Sigmoid colon (tissue), 7 donors: ENCODE measurements around the gene FBLN2. TPM values are rescaled to one million over a fixed set of nuclear protein-coding genes. Genes with fewer than 3 reads are reported as not detected.

ENCODE experiments used
- DNase-seq: peaks from one replicate; pipeline ENCODE4 v3.0.0-alpha.2; 2019
- H3K27ac ChIP-seq, 4 donors: fragments of 200-600 bp; sonication (generic); one replicate each; pipeline ENCODE4 v1.5.1; 2016 to 2019; ENCODE audit warnings: mild to moderate bottlenecking in 1 of 4
- H3K27me3 ChIP-seq, 3 donors: fragments of 200-600 bp; sonication (generic); one replicate each; pipeline ENCODE4 v1.5.1; 2019; ENCODE audit warnings: mild to moderate bottlenecking in 1 of 3
- H3K36me3 ChIP-seq, 4 donors: fragments of 200-600 bp; sonication (generic); one replicate each; pipeline ENCODE4 v1.5.1; 2016 to 2019
- H3K4me1 ChIP-seq, 4 donors: fragments of 200-600 bp; sonication (generic); one replicate each; pipeline ENCODE4 v1.5.1; 2017 to 2019
- H3K4me3 ChIP-seq, 4 donors: fragments of 200-600 bp; sonication (generic); one replicate each; pipeline ENCODE4 v1.5.1; 2017 to 2019; ENCODE audit warnings: mild to moderate bottlenecking in 2 of 4, moderate library complexity in 1 of 4
- H3K9me3 ChIP-seq, 4 donors: fragments of 200-600 bp in 3 of 4; sonication (generic) in 3 of 4; one replicate each; pipeline versions ENCODE4 v1.5.1 to v1.6.1; 2013 to 2019
- EP300 ChIP-seq, 4 donors: sonication (generic); formaldehyde crosslinking; IDR thresholded peaks; one replicate each; pipeline ENCODE4 v1.6.1; 2017; ENCODE audit warnings: antibody characterized with exemption in 4 of 4
- POLR2A ChIP-seq, 2 donors: fragments of 450-650 bp; IDR thresholded peaks; one replicate each; pipeline ENCODE4 v1.6.1; 2016; ENCODE audit warnings: antibody characterized with exemption in 2 of 2, mild to moderate bottlenecking in 2 of 2, moderate library complexity in 2 of 2
- POLR2AphosphoS5 ChIP-seq, 4 donors: sonication (generic); formaldehyde crosslinking; IDR thresholded peaks; one replicate each; pipeline ENCODE4 v1.6.1; 2017; ENCODE audit warnings: antibody characterized with exemption in 4 of 4
- WGBS, 2 donors: extraction: QIAGEN DNeasy Blood & Tissue Kit; methylation state at CpG; one replicate each; pipeline ENCODE4 v1.1.7; 2013; 5-methylcytosine and 5-hydroxymethylcytosine counted together
- intact Hi-C: fragments of 100-400 bp; cut with DNase I; formaldehyde crosslinking; loops from one replicate; pipeline ENCODE4 v1.15.1; 2023
- polyA plus RNA-seq, 3 donors: library from polyadenylated mRNA; stranded (reverse); fragments of 200-250 nt; gene quantifications; one replicate each; pipeline ENCODE4 v1.2.3, GENCODE V29; 2013
- total RNA-seq, 4 donors: library from RNA; depleted of rRNA; stranded (reverse); fragments of >200 nt; gene quantifications; one replicate each; pipeline ENCODE4 v1.1.0, GENCODE V29; 2016
- TF ChIP-seq, protein P1 (sequence below), 4 experiments: fragments of 450-650 bp in 3 of 4; fragments of 200-600 bp in 1 of 4; IDR thresholded peaks; one replicate each; pipeline ENCODE4 v1.5.1; 2016 to 2019; ENCODE audit warnings: antibody characterized with exemption in 4 of 4, mild to moderate bottlenecking in 3 of 4, moderate library complexity in 2 of 4
- donor health status: healthy with polysubstance abuse.
- donor health status: Bipolar disorder and iron deficiency.
- donor health status: healthy.

The FBLN2 gene
- total and polyA plus RNA-seq, 7 donors = 1.2 to 134 (median 18.7) TPM

DNA sequence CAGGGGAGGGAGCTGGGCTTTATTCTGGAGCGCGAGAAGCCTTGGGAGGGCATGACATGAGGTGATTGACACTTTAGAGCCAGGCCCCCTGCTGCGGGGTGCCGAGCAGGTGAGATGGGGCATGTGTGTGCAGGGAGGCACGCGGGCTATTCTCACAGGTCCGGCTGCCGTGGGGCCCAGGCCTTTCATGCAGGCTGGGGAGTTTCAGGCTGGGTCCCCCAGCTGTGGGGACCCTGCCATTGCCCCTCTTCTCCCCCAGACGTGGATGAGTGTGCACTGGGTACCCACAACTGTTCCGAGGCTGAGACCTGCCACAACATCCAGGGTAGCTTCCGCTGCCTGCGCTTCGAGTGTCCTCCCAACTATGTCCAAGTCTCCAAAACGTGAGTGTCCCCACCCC is 87.3 kb downstream of the FBLN2 start:
- Histone ChIP-seq H3K9me3 (no peaks in the 10 kb centered on the region), H3K4me3 (no peak overlapping the region), H3K36me3 (no peaks in the 10 kb centered on the region), H3K4me1 (no peaks in the 10 kb centered on the region), H3K27ac (no peak overlapping the region), H3K27me3 (no peaks in the 10 kb centered on the region)
- WGBS, 2 donors = 84 to 91% methylated on average over 14 of the region's 14 CpGs
- TF ChIP-seq EP300 (IDR thresholded peaks at IDR 0.05) (no peak), POLR2A (IDR thresholded peaks at IDR 0.05) (no peak), POLR2AphosphoS5 (IDR thresholded peaks at IDR 0.05) (no peak)
- TF ChIP-seq, protein P1, sequence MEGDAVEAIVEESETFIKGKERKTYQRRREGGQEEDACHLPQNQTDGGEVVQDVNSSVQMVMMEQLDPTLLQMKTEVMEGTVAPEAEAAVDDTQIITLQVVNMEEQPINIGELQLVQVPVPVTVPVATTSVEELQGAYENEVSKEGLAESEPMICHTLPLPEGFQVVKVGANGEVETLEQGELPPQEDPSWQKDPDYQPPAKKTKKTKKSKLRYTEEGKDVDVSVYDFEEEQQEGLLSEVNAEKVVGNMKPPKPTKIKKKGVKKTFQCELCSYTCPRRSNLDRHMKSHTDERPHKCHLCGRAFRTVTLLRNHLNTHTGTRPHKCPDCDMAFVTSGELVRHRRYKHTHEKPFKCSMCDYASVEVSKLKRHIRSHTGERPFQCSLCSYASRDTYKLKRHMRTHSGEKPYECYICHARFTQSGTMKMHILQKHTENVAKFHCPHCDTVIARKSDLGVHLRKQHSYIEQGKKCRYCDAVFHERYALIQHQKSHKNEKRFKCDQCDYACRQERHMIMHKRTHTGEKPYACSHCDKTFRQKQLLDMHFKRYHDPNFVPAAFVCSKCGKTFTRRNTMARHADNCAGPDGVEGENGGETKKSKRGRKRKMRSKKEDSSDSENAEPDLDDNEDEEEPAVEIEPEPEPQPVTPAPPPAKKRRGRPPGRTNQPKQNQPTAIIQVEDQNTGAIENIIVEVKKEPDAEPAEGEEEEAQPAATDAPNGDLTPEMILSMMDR (IDR thresholded peaks at IDR 0.05) = no peak
- DNase-seq = no peak
- intact Hi-C loops = no loop called here

GRCh38 chr3:13636874-13637273 is 87.9 kb downstream of the FBLN2 start:
- TF ChIP-seq, protein P1 (IDR thresholded peaks at IDR 0.05) = no peak
- TF ChIP-seq EP300 (IDR thresholded peaks at IDR 0.05) (no peak), POLR2AphosphoS5 (IDR thresholded peaks at IDR 0.05) (no peak), POLR2A (IDR thresholded peaks at IDR 0.05) (no peak)
- 68 to 84% methylated on average over 8 of the region's 8 CpGs for WGBS, 2 donors
- intact Hi-C loops = no loop called here

DNA sequence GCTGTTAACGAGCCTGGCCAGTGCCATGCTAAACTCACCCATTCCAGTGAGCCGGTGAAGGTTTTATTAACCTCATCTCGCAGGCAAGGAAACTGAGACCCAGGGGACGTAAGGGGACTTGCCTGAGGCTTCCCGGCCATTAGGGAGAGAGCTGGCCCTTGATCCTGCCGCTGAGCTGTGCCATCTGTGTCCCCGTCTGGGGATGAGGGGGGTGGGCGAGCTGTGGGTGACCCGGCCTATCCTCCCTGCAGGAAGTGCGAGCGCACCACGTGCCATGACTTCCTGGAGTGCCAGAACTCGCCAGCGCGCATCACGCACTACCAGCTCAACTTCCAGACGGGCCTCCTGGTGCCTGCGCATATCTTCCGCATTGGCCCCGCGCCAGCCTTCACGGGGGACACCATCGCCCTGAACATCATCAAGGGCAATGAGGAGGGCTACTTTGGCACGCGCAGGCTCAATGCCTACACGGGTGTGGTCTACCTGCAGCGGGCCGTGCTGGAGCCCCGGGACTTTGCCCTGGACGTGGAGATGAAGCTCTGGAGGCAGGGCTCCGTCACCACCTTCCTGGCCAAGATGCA is 88.5 kb downstream of the FBLN2 start:
- DNase-seq = no peak
- Histone ChIP-seq H3K27me3 (no peaks in the 10 kb centered on the region), H3K4me1 (no peaks in the 10 kb centered on the region), H3K27ac (no peak overlapping the region), H3K4me3 (no peak overlapping the region), H3K9me3 (no peaks in the 10 kb centered on the region), H3K36me3 (no peaks in the 10 kb centered on the region)
- 62 to 76% methylated on average over 31 of the region's 31 CpGs for WGBS, 2 donors
- no peak for TF ChIP-seq EP300 (IDR thresholded peaks at IDR 0.05)
- TF ChIP-seq POLR2AphosphoS5 (IDR thresholded peaks at IDR 0.05) = no peak
- TF ChIP-seq, protein P1 (IDR thresholded peaks at IDR 0.05) = no peak
- TF ChIP-seq POLR2A (IDR thresholded peaks at IDR 0.05) = no peak
- intact Hi-C loops = no loop called here

More at GRCh38 chr3:13636874-13637273, 87.9 kb downstream of the FBLN2 start:
- H3K4me3 ChIP-seq = no peak overlapping the region
- DNase-seq = no peak
- no peaks in the 10 kb centered on the region for H3K9me3 ChIP-seq
- no peak overlapping the region for H3K27ac ChIP-seq
- H3K27me3 ChIP-seq = no peaks in the 10 kb centered on the region
- no peaks in the 10 kb centered on the region for H3K4me1 ChIP-seq
- no peaks in the 10 kb centered on the region for H3K36me3 ChIP-seq

GRCh38 chr3:13637953-13638352 is 89.0 kb downstream of the FBLN2 start:
- WGBS, 2 donors = 71% methylated on average over 12 of the region's 12 CpGs
- no peaks in the 10 kb centered on the region for H3K4me1 ChIP-seq
- intact Hi-C loops = no loop called here
- no peaks in the 10 kb centered on the region for H3K9me3 ChIP-seq
- H3K27me3 ChIP-seq = no peaks in the 10 kb centered on the region
- no peak overlapping the region for H3K4me3 ChIP-seq
- DNase-seq = no peak
- H3K36me3 ChIP-seq = no peaks in the 10 kb centered on the region
- TF ChIP-seq POLR2A (IDR thresholded peaks at IDR 0.05) (no peak), POLR2AphosphoS5 (IDR thresholded peaks at IDR 0.05) (no peak), EP300 (IDR thresholded peaks at IDR 0.05) (no peak)
- TF ChIP-seq, protein P1 (IDR thresholded peaks at IDR 0.05) = no peak
- H3K27ac ChIP-seq = no peak overlapping the region

- Histone ChIP-seq H3K9me3 (no peaks in the 10 kb centered on the region), H3K27me3 (no peaks in the 10 kb centered on the region), H3K4me1 (no peaks in the 10 kb centered on the region), H3K4me3 (no peak overlapping the region), H3K36me3 (no peaks in the 10 kb centered on the region), H3K27ac (no peak overlapping the region)
- intact Hi-C loops = no loop called here
- DNase-seq = no peak
- WGBS, 2 donors = 85 to 88% methylated on average over 17 of the region's 17 CpGs
- TF ChIP-seq POLR2A (IDR thresholded peaks at IDR 0.05) (no peak), EP300 (IDR thresholded peaks at IDR 0.05) (no peak), POLR2AphosphoS5 (IDR thresholded peaks at IDR 0.05) (no peak)
These were observed 90.0 kb downstream of the FBLN2 start for GRCh38 chr3:13638927-13639326.
